ENCODE data around the gene RIMKLA. TPM values are rescaled to one million over a fixed set of nuclear protein-coding genes. Genes with fewer than 3 reads are reported as not detected.

RIMKLA gene
- total RNA-seq (8.1 and 14.9 TPM in 2 replicates), polyA plus RNA-seq (16.3 and 21.8 TPM in 2 replicates)

GRCh38 chr1:42380586-42381279 is at the start of gene RIMKLA:
Gene RIMKLA (plus strand): TSS chr1:42380792. CDS start chr1:42380935, 143 bp downstream.
- Histone ChIP-seq H3K27ac (no peak within 1 kb of the TSS), H3K4me3 (peak within 1 kb of the TSS; percentile 99), H3K36me3 (no peaks in the 10 kb centered on the region), H3K27me3 (peaks cover 46% of the 10 kb centered on the region), H3K9me3 (ENCODE audit: low read depth) (no peaks in the 10 kb centered on the region), H3K4me1 (ENCODE audit: low read depth) (peaks cover 6% of the 10 kb centered on the region)
- DNase-seq (ENCODE audit: low read depth in 1 of 2, low spot score in 1 of 2), result peak; percentile 34 to 89
- no peak for TF ChIP-seq CTCF (IDR thresholded peaks at IDR 0.05; ENCODE audit: low read depth, low read length)

GRCh38 chr1:42332877-42333276 is 47.7 kb upstream of the RIMKLA start:
- H3K4me1 ChIP-seq (ENCODE audit: low read depth), result peaks cover 32% of the 10 kb centered on the region
- no peaks in the 10 kb centered on the region for H3K36me3 ChIP-seq
- no peaks in the 10 kb centered on the region for H3K27me3 ChIP-seq
- H3K4me3 ChIP-seq, result peak overlapping the region; percentile 67
- H3K27ac ChIP-seq, result peak overlapping the region; percentile 92
- H3K9me3 ChIP-seq (ENCODE audit: low read depth), result no peaks in the 10 kb centered on the region
- DNase-seq (ENCODE audit: low read depth in 1 of 2, low spot score in 1 of 2), result no peak
- TF ChIP-seq CTCF (IDR thresholded peaks at IDR 0.05; ENCODE audit: low read depth, low read length), result no peak

GRCh38 chr1:42333662-42334239 is 46.8 kb upstream of the RIMKLA start:
- no peaks in the 10 kb centered on the region for H3K9me3 ChIP-seq (ENCODE audit: low read depth)
- TF ChIP-seq CTCF (IDR thresholded peaks at IDR 0.05; ENCODE audit: low read depth, low read length), result no peak
- H3K27ac ChIP-seq, result peak overlapping the region; percentile 92

GRCh38 chr1:42334240-42335049 is 46.1 kb upstream of the RIMKLA start:
- H3K27me3 ChIP-seq, result no peaks in the 10 kb centered on the region

More at GRCh38 chr1:42333662-42334239, 46.8 kb upstream of the RIMKLA start:
- Histone ChIP-seq H3K4me3 (peak overlapping the region; percentile 67), H3K4me1 (ENCODE audit: low read depth) (peaks cover 32% of the 10 kb centered on the region), H3K36me3 (no peaks in the 10 kb centered on the region), H3K27me3 (no peaks in the 10 kb centered on the region)
- no peak for DNase-seq (ENCODE audit: low read depth in 1 of 2, low spot score in 1 of 2)

More at GRCh38 chr1:42334240-42335049, 46.1 kb upstream of the RIMKLA start:
- Histone ChIP-seq H3K4me3 (peak overlapping the region; percentile 67), H3K4me1 (ENCODE audit: low read depth) (peaks cover 37% of the 10 kb centered on the region), H3K9me3 (ENCODE audit: low read depth) (no peaks in the 10 kb centered on the region), H3K36me3 (no peaks in the 10 kb centered on the region), H3K27ac (peak overlapping the region; percentile 92)
- TF ChIP-seq CTCF (IDR thresholded peaks at IDR 0.05; ENCODE audit: low read depth, low read length), result no peak
- peak; percentile 61 to 63 for DNase-seq (ENCODE audit: low read depth in 1 of 2, low spot score in 1 of 2)

Measured in cardiac muscle cell (in vitro differentiated cells and primary cell).